CD14-positive monocyte (primary cell): ENCODE data around the gene CKS2. TPM values are rescaled to one million over a fixed set of nuclear protein-coding genes. Genes with fewer than 3 reads are reported as not detected.

Experiments used
- DNase-seq, 3 donors: peaks; one replicate each; pipeline ENCODE4 v3.0.0-alpha.2; 2011 to 2022
- H2AFZ ChIP-seq: 2 replicates; pipeline ENCODE4 v1.6.0; 2012; ENCODE audit warnings: mild to moderate bottlenecking, low read depth, low read length, inconsistent platforms; ENCODE audit not compliant: insufficient read depth, poor library complexity, severe bottlenecking
- H3K27ac ChIP-seq, 2 donors: 1 replicate in 1 of 2; 2 replicates in 1 of 2; pipeline ENCODE4 v1.5.1; 2012 to 2013; ENCODE audit warnings: low read length in 2 of 2, control low read depth in 1 of 2, inconsistent platforms in 1 of 2, low read depth in 1 of 2, mild to moderate bottlenecking in 1 of 2
- H3K27me3 ChIP-seq, 2 donors: one replicate each; pipeline versions ENCODE4 v1.6.0 to v1.6.1; 2011 to 2013; ENCODE audit warnings: low read length in 2 of 2; ENCODE audit not compliant: control insufficient read depth in 2 of 2, insufficient read depth in 2 of 2
- H3K36me3 ChIP-seq, 2 donors: replicated peaks in 1 of 2; 1 replicate in 1 of 2; 2 replicates in 1 of 2; pipeline versions ENCODE4 v1.5.1 to v1.6.1; 2012 to 2013; ENCODE audit warnings: low read length in 2 of 2, control low read depth in 1 of 2, inconsistent platforms in 1 of 2, mild to moderate bottlenecking in 1 of 2; ENCODE audit not compliant: insufficient read depth in 2 of 2, control insufficient read depth in 1 of 2
- H3K4me1 ChIP-seq, 2 donors: 1 replicate in 1 of 2; 2 replicates in 1 of 2; pipeline versions ENCODE4 v1.5.1 to v1.6.1; 2012 to 2013; ENCODE audit warnings: low read length in 2 of 2, control low read depth in 1 of 2, inconsistent platforms in 1 of 2, mild to moderate bottlenecking in 1 of 2, moderate library complexity in 1 of 2; ENCODE audit not compliant: insufficient read depth in 2 of 2, control insufficient read depth in 1 of 2
- H3K4me2 ChIP-seq: replicated peaks from 2 replicates; pipeline ENCODE3; 2012; ENCODE audit warnings: low read length, moderate library complexity, mild to moderate bottlenecking; ENCODE audit not compliant: poor library complexity, severe bottlenecking; ENCODE audit errors: extremely low read depth
- H3K4me3 ChIP-seq, 3 experiments: fragments of 200-600 bp in 1 of 3; sonication (generic) in 1 of 3; replicated peaks in 1 of 3; 1 replicate in 2 of 3; 2 replicates in 1 of 3; pipeline ENCODE4 v1.5.1; 2011 to 2013; ENCODE audit warnings: low read length in 3 of 3, mild to moderate bottlenecking in 3 of 3, control low read depth in 2 of 3, low read depth in 2 of 3, inconsistent platforms in 1 of 3, moderate library complexity in 1 of 3
- H3K79me2 ChIP-seq: 2 replicates; pipeline ENCODE4 v1.6.0; 2012; ENCODE audit warnings: mild to moderate bottlenecking, control low read depth, inconsistent platforms, low read length, moderate library complexity; ENCODE audit not compliant: insufficient read depth
- H3K9ac ChIP-seq: 2 replicates; pipeline ENCODE4 v1.6.0; 2017; ENCODE audit warnings: low read length, mild to moderate bottlenecking; ENCODE audit not compliant: insufficient read depth, poor library complexity, severe bottlenecking
- H3K9me3 ChIP-seq, 2 donors: replicated peaks in 1 of 2; 1 replicate in 1 of 2; 2 replicates in 1 of 2; pipeline versions ENCODE4 v1.5.1 to v1.6.1; 2012 to 2013; ENCODE audit warnings: low read length in 2 of 2, control low read depth in 1 of 2; ENCODE audit not compliant: control insufficient read depth in 1 of 2, insufficient read depth in 1 of 2
- H4K20me1 ChIP-seq: 2 replicates; pipeline ENCODE4 v1.6.0; 2012; ENCODE audit warnings: mild to moderate bottlenecking, low read length, control low read depth, moderate library complexity; ENCODE audit not compliant: insufficient read depth
- H3K27ac Mint-ChIP-seq, 7 donors: one replicate each; pipeline ENCODE4 v1.8.0; 2020; ENCODE audit warnings: mild to moderate bottlenecking in 7 of 7, mixed read lengths in 7 of 7, moderate library complexity in 6 of 7, inconsistent platforms in 2 of 7
- H3K27me3 Mint-ChIP-seq, 3 donors: one replicate each; pipeline ENCODE4 v1.8.0; 2021 to 2022; ENCODE audit warnings: low read depth in 3 of 3, mild to moderate bottlenecking in 3 of 3, mixed read lengths in 3 of 3, moderate library complexity in 3 of 3, inconsistent platforms in 1 of 3
- H3K36me3 Mint-ChIP-seq, 2 donors: one replicate each; pipeline ENCODE4 v1.8.0; 2020; ENCODE audit warnings: mixed read lengths in 2 of 2, inconsistent platforms in 1 of 2, mild to moderate bottlenecking in 1 of 2
- H3K4me1 Mint-ChIP-seq: one replicate; pipeline ENCODE4 v1.8.0; 2020; ENCODE audit warnings: mild to moderate bottlenecking, mixed read lengths
- H3K4me3 Mint-ChIP-seq, 2 donors: one replicate each; pipeline ENCODE4 v1.8.0; 2020; ENCODE audit warnings: mild to moderate bottlenecking in 2 of 2, mixed read lengths in 2 of 2, moderate library complexity in 1 of 2
- H3K9me3 Mint-ChIP-seq, 7 donors: one replicate each; pipeline ENCODE4 v1.8.0; 2020 to 2022; ENCODE audit warnings: mixed read lengths in 7 of 7, mild to moderate bottlenecking in 6 of 7, moderate library complexity in 6 of 7, inconsistent platforms in 2 of 7
- WGBS: methylation state at CpG from one replicate; pipeline ENCODE4 v1.1.5; 2013; ENCODE audit warnings: missing lambda C conversion rate; ENCODE audit not compliant: insufficient coverage; 5-methylcytosine and 5-hydroxymethylcytosine counted together
- intact Hi-C, 2 donors: fragments of 100-400 bp; cut with micrococcal nuclease; formaldehyde crosslinking; loops; one replicate each; pipeline versions ENCODE4 v1.15.0 to v1.15.1; 2023
- polyA plus RNA-seq, 3 donors: library from polyadenylated mRNA; depleted of rRNA in 1 of 3; unstranded in 2 of 3; stranded (reverse) in 1 of 3; fragments of 300-500 nt in 2 of 3; fragments of >200 nt in 1 of 3; fragmentation: Illumina TruSeq in 2 of 3; gene quantifications; 1 replicate in 2 of 3; 2 replicates in 1 of 3; pipeline ENCODE4 v1.2.3, GENCODE V29; 2012 to 2021
- TF ChIP-seq, protein P1 (sequence below): fragments of 200-600 bp; IDR thresholded peaks from one replicate; pipeline ENCODE4 v1.8.0; 2022; ENCODE audit warnings: antibody characterized with exemption, mild to moderate bottlenecking

The CKS2 gene
- polyA plus RNA-seq, 3 donors, result 12.3 to 142 (median 14.5) TPM

GRCh38 chr9:89313842-89314241, 2.8 kb downstream of the CKS2 start:
- Mint-ChIP-seq H3K27me3 (peaks cover 0 to 2% (median 0%) of the 10 kb centered on the region in 3 donors), H3K4me1 (peaks cover 40% of the 10 kb centered on the region), H3K4me3 (no peak overlapping the region), H3K9me3 (no peaks in the 10 kb centered on the region), H3K36me3 (peaks cover 2% of the 10 kb centered on the region in 2 donors), H3K27ac (peak overlapping the region in 2 of 7 donors; percentile 58 to 60)
- no peaks in the 10 kb centered on the region for H3K27me3 ChIP-seq
- no CpG with 5 or more reads among the region's 1 CpG for WGBS
- no peaks in the 10 kb centered on the region for H4K20me1 ChIP-seq
- H3K4me2 ChIP-seq, result peak overlapping the region; percentile 96
- no peaks in the 10 kb centered on the region for H3K9me3 ChIP-seq
- no peak for DNase-seq
- TF ChIP-seq, protein P1, sequence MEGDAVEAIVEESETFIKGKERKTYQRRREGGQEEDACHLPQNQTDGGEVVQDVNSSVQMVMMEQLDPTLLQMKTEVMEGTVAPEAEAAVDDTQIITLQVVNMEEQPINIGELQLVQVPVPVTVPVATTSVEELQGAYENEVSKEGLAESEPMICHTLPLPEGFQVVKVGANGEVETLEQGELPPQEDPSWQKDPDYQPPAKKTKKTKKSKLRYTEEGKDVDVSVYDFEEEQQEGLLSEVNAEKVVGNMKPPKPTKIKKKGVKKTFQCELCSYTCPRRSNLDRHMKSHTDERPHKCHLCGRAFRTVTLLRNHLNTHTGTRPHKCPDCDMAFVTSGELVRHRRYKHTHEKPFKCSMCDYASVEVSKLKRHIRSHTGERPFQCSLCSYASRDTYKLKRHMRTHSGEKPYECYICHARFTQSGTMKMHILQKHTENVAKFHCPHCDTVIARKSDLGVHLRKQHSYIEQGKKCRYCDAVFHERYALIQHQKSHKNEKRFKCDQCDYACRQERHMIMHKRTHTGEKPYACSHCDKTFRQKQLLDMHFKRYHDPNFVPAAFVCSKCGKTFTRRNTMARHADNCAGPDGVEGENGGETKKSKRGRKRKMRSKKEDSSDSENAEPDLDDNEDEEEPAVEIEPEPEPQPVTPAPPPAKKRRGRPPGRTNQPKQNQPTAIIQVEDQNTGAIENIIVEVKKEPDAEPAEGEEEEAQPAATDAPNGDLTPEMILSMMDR, result no peak
- peak overlapping the region in 1 of 2 donors; percentile 76 for H3K27ac ChIP-seq
- peaks cover 3 to 10% of the 10 kb centered on the region in 2 donors for H3K36me3 ChIP-seq
- peaks cover 83% of the 10 kb centered on the region for H3K79me2 ChIP-seq
- no peak overlapping the region for H2AFZ ChIP-seq
- peak overlapping the region in 1 of 3 experiments; percentile 89 for H3K4me3 ChIP-seq
- H3K9ac ChIP-seq, result no peak overlapping the region
- intact Hi-C loops, result loop anchor here (10.0 kb wide), 2 partner anchors 71 to 211 kb away; no protein-coding TSS in a partner anchor
- H3K4me1 ChIP-seq, result peaks cover 29 to 58% of the 10 kb centered on the region in 2 donors

- Histone ChIP-seq H3K27me3 (no peaks in the 10 kb centered on the region), H4K20me1 (no peaks in the 10 kb centered on the region), H3K27ac (peak overlapping the region in 1 of 2 donors; percentile 76), H3K4me2 (no peak overlapping the region), H3K36me3 (peaks cover 3 to 14% of the 10 kb centered on the region in 2 donors), H3K9me3 (no peaks in the 10 kb centered on the region), H3K79me2 (peaks cover 86% of the 10 kb centered on the region), H3K4me1 (peaks cover 34 to 62% of the 10 kb centered on the region in 2 donors), H3K9ac (no peak overlapping the region), H2AFZ (no peak overlapping the region), H3K4me3 (no peak overlapping the region)
- Mint-ChIP-seq H3K27me3 (no peaks in the 10 kb centered on the region), H3K27ac (peak overlapping the region in 4 of 7 donors; percentile 10 to 58 (median 40)), H3K4me3 (no peak overlapping the region), H3K4me1 (peaks cover 43% of the 10 kb centered on the region), H3K9me3 (no peaks in the 10 kb centered on the region), H3K36me3 (peaks cover 3 to 4% of the 10 kb centered on the region in 2 donors)
- intact Hi-C loops, result loop anchor here (5.0 to 10.0 kb wide), 4 partner anchors 67 to 232 kb away; no protein-coding TSS in a partner anchor
- no CpG with 5 or more reads among the region's 1 CpG for WGBS
- TF ChIP-seq, protein P1, result no peak
- DNase-seq, result no peak
Measured at GRCh38 chr9:89314955-89315354, 4.0 kb downstream of the CKS2 start.
